GM12891 (cell line): ENCODE results near the gene ACSF3.

Experiments
- DNase-seq: peaks from one replicate; pipeline ENCODE4 v3.0.0; 2011; ENCODE audit warnings: low spot score; ENCODE audit not compliant: insufficient read length
- FAIRE-seq: peaks from 2 replicates; lab custom pipeline; 2011; peaks lifted over from hg19 to GRCh38; lab: Jason Lieb, UNC
- PAX5 ChIP-seq: IDR thresholded peaks from 2 replicates; pipeline ENCODE4 v1.6.1; 2011; ENCODE audit warnings: low read length, moderate library complexity, mild to moderate bottlenecking; ENCODE audit not compliant: insufficient read depth, severe bottlenecking
- POLR2A ChIP-seq: IDR thresholded peaks from 2 replicates; pipeline ENCODE4 v1.6.1; 2011; ENCODE audit warnings: low read depth, low read length, control low read depth
- POLR2AphosphoS5 ChIP-seq: IDR thresholded peaks from 2 replicates; pipeline ENCODE4 v1.6.1; 2011; ENCODE audit warnings: low read depth, low read length, control low read depth
- POU2F2 ChIP-seq: IDR thresholded peaks from 2 replicates; pipeline ENCODE4 v1.6.1; 2011; ENCODE audit warnings: low read depth, mild to moderate bottlenecking, control low read depth, low read length, moderate library complexity
- SPI1 ChIP-seq: IDR thresholded peaks from 2 replicates; pipeline ENCODE4 v1.6.1; 2011; ENCODE audit warnings: low read depth, low read length, control low read depth
- TAF1 ChIP-seq: IDR thresholded peaks from 2 replicates; pipeline ENCODE4 v1.6.1; 2011; ENCODE audit warnings: low read depth, low read length, control low read depth

ACSF3 gene

DNA sequence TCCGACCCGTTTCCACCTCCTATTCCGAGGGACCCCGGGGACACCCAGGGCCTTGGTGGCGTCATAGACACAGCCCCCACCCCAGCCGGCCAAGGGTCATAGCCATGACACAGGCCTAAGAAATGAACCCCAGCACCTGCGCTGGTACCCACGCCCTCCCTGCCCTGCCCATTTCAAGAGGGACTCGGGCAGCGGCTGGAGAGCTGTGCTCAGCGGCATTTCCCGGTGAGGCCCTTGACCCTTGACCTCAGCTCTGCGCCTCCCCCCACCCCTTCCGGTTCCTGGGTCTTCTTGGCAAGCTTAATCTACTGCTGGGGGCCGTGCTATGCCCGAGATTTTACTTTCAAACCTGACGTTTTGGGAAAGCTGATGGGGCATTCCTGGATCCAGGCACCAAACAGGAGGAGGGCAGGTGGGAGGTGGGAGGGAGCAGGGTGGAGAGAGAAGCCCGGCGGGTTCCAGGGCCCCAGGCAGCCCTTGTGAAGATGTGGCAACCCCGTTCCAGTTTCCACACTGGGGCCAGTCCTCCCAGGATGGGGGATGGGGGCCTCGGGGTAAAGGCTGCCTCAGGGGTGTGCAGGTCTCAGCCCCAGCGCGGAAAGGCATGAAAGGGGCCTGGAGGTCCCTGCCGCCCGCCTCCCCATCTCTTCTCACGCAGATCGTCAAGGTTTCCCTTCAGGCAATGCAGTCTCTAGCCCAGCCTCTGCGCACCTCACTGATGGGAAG, 106.6 kb downstream of the ACSF3 start, which contains the start of gene SLC22A31:
Gene SLC22A31 (minus strand): TSS at position 414 of the 726 bp plus-strand sequence. CDS start 36 bp downstream, at position 378.
- no peak for DNase-seq
- TF ChIP-seq PAX5 (no peak), POLR2A (no peak), TAF1 (no peak), POU2F2 (no peak), SPI1 (no peak), POLR2AphosphoS5 (no peak)
- no peak for FAIRE-seq

DNA sequence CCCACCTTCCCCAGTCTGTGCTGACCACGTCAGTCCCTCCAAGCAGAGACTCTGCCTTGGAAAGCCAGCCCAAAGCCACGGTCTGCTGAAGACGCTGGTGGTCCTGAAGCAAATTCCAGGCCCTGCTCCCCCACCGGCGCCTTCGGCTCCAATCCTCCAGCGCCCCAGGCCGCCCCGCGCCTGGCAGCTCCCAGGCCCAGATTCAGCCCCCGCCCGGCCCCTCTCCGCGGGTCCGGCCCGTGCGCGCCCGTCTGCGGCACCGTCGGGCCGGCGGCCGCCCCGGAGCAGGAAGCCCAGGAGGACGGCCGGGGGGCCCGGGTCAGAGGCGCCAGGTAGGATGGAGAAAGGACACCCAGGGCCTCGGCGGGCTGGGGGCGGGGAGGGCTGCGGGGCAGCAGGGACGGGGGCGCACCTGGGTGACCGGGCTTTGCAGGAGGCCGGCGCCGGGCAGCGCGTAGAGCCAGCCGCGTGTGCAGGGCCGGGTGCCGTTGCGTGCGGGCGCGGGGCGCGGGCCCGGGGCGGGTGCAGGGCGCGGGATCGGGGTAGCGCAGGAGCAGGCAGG, 107.3 kb downstream of the ACSF3 start:
- no peak for FAIRE-seq
- no peak for DNase-seq
- TF ChIP-seq PAX5: no peak
- no peak for TF ChIP-seq SPI1
- TF ChIP-seq POLR2A: no peak
- no peak for TF ChIP-seq POU2F2
- TF ChIP-seq POLR2AphosphoS5: no peak
- no peak for TF ChIP-seq TAF1

DNA sequence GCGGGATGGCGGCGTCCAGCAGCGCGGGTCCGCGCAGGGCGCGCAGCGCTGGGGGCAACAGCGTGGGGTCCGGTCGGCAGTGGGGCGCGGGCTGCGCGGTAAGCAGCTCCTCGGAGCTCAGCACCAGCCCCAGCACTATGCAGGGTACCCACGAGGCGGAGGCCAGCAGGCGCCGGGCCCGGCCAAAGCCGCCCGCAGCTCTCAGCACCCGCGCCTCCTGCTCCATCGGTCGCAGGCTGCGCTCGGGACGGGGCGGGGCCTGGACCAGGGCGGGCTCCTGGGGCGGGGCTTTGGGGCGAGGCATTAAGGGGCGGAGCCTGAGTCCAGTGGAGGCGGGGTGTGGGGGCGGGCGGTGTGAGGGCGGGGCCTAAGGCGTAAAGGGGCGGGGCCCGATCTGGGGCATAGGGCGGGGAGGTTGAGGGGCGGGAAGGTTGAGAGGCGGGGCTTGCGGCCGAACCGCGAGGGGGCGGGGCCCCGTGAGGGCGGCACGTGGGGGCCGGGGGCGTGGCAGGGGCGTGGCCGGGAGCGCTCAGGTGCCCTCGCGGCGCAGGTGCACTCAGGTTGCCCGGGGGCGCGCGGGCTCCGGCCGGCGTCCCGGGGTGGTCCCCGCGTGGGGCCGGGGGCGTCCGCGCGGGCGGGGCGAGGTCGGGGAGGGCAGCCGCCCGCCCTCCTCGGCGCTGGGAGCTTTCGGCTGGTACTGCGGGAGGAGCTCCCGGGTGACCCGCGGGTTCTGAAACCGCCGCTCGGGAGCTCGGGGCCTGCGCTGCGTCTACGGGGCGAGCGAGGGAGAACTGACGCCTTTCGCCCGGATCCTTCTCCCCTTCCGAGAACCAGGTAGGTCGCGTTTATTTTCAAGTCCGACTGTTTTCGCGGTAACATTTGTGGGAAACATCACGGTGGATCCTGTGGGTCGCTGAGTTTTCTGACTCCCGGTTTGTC, 108.1 kb downstream of the ACSF3 start:
- DNase-seq (peak; percentile 85), FAIRE-seq (peak; percentile 68)
- no peak for TF ChIP-seq TAF1
- no peak for TF ChIP-seq POLR2AphosphoS5
- TF ChIP-seq POLR2A: no peak
- no peak for TF ChIP-seq POU2F2

DNA sequence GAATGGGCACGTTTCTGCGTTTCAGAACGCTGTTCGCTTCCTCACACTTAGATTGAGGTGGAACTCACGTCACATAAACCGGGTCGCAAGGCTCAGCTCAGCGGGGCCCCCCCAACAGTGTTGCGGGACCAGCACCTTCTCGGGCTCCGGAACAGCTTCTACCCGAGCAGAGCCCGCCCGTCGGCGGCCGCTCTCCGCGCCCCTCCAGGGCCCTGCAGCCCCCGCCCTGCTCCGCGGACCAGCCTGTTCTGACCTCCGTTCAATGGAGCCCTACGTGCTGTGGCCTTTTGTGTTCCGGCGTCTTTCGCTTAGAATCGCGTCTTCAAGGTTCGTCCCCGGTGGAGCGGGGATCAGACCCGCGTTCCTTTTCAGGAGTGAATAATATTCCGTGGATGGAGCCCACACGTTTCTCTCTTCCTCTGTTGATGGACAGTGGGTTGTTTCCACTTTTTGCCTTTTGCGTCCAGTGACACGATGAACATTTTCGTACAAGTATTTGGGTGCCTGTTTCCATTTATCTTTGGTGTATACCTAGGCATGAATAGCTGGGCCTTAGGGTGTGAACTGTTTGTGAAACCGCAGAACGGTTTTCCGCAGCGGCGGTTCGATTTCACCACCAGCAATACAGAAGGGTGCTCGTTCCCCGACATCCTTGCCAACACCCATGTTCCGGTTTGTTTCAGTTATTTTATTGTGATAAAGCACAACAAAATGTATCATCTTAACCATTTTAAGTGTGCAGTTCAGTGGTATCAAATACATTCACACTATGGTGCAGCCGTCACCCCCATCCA, 109.0 kb downstream of the ACSF3 start:
- TF ChIP-seq TAF1 (no peak), POLR2AphosphoS5 (no peak), POLR2A (no peak), PAX5 (no peak), POU2F2 (no peak), SPI1 (no peak)
- FAIRE-seq (peak; percentile 13), DNase-seq (no peak)
